Activated CD4-positive, alpha-beta T cell treated with anti-CD3 and anti-CD28 coated beads for 36 hours (primary cell): Measurements from ENCODE around the gene KCNIP3. TPM values are rescaled to one million over a fixed set of nuclear protein-coding genes. Genes with fewer than 3 reads are reported as not detected.
"Not testable (repeated sequence)": the region's sequence is repeated elsewhere in the genome, so short reads cannot be mapped to it uniquely, and the experiment has no call there.

ENCODE experiments used
- ATAC-seq: fragments of 200-7000 bp; cut with Tn5 transposase; one replicate; pipeline ENCODE4 v1.10.0; 2021; ENCODE audit warnings: mild to moderate bottlenecking, moderate library complexity
- CTCF ChIA-PET: fragments of 350-600 bp; sonication (Branson Sonifier 250); formaldehyde crosslinking; loops from one replicate; lab custom pipeline; 2021; ENCODE audit warnings: antibody characterized with exemption; lab: Charles Lee
- POLR2A ChIA-PET: fragments of 350-600 bp; sonication (Branson Sonifier 250); formaldehyde crosslinking; loops from one replicate; lab custom pipeline; 2021; ENCODE audit warnings: antibody characterized with exemption, inconsistent platforms; lab: Charles Lee
- DNase-seq: peaks from one replicate; pipeline ENCODE4 v3.0.0-alpha.2; 2020
- H3K27ac Mint-ChIP-seq: one replicate; pipeline ENCODE4 v1.8.0; 2021; ENCODE audit warnings: mixed read lengths
- H3K27me3 Mint-ChIP-seq: one replicate; pipeline ENCODE4 v1.8.0; 2021; ENCODE audit warnings: mixed read lengths
- H3K36me3 Mint-ChIP-seq: one replicate; pipeline ENCODE4 v1.8.0; 2021; ENCODE audit warnings: low read depth, mixed read lengths
- H3K4me1 Mint-ChIP-seq: one replicate; pipeline ENCODE4 v1.8.0; 2021; ENCODE audit warnings: mixed read lengths
- H3K4me3 Mint-ChIP-seq: one replicate; pipeline ENCODE4 v1.8.0; 2021; ENCODE audit warnings: mild to moderate bottlenecking, moderate library complexity, mixed read lengths
- H3K9me3 Mint-ChIP-seq: one replicate; pipeline ENCODE4 v1.8.0; 2021; ENCODE audit warnings: low read depth, mixed read lengths
- intact Hi-C, 2 experiments: fragments of 100-400 bp; cut with DNase I in 1 of 2; cut with micrococcal nuclease in 1 of 2; formaldehyde crosslinking; loops; one replicate each; pipeline versions ENCODE4 v1.14.2 to v1.15.1; 2022 to 2024; cut with DNase I, micrococcal nuclease
- total RNA-seq, 2 experiments: library from RNA; stranded (reverse); gene quantifications; one replicate each; pipeline ENCODE4 v1.2.3, GENCODE V29; 2021

KCNIP3 gene
- total RNA-seq, 2 experiments from 2014 or later: not detected

GRCh38 chr2:95354469-95354901 is 57.3 kb downstream of the KCNIP3 start:
- Mint-ChIP-seq H3K4me1 (no peaks in the 10 kb centered on the region), H3K4me3 (no peak overlapping the region), H3K27me3 (no peaks in the 10 kb centered on the region), H3K36me3 (no peaks in the 10 kb centered on the region), H3K27ac (no peak overlapping the region), H3K9me3 (no peaks in the 10 kb centered on the region)
- intact Hi-C loops: no loop called here
- ChIA-PET POLR2A (no interaction called here), CTCF (no interaction called here)
- ATAC-seq (no peak), DNase-seq (no peak)

GRCh38 chr2:95354925-95355324 is 57.8 kb downstream of the KCNIP3 start:
- H3K9me3 Mint-ChIP-seq: no peaks in the 10 kb centered on the region
- H3K27ac Mint-ChIP-seq: no peak overlapping the region
- intact Hi-C loops: no loop called here
- POLR2A ChIA-PET: no interaction called here
- no peaks in the 10 kb centered on the region for H3K36me3 Mint-ChIP-seq
- CTCF ChIA-PET: no interaction called here
- H3K27me3 Mint-ChIP-seq: no peaks in the 10 kb centered on the region
- ATAC-seq (no peak), DNase-seq (no peak)
- no peaks in the 10 kb centered on the region for H3K4me1 Mint-ChIP-seq
- H3K4me3 Mint-ChIP-seq: no peak overlapping the region

GRCh38 chr2:95355486-95355885 is 58.3 kb downstream of the KCNIP3 start:
- H3K4me1 Mint-ChIP-seq, intact Hi-C loops, POLR2A ChIA-PET, H3K27ac Mint-ChIP-seq, H3K36me3 Mint-ChIP-seq, CTCF ChIA-PET, ATAC-seq, H3K27me3 Mint-ChIP-seq, H3K4me3 Mint-ChIP-seq, H3K9me3 Mint-ChIP-seq, DNase-seq: not testable (repeated sequence)

GRCh38 chr2:95356821-95357700 is 59.9 kb downstream of the KCNIP3 start:
- no peak for ATAC-seq
- CTCF ChIA-PET: no interaction called here
- Mint-ChIP-seq H3K4me1 (no peaks in the 10 kb centered on the region), H3K9me3 (no peaks in the 10 kb centered on the region), H3K27ac (no peak overlapping the region), H3K4me3 (no peak overlapping the region), H3K27me3 (peaks cover 2% of the 10 kb centered on the region), H3K36me3 (no peaks in the 10 kb centered on the region)
- DNase-seq: no peak
- POLR2A ChIA-PET: interaction anchor here (0.7 kb wide), 1 partner anchor 11 kb away, joined by 4 read pairs; no protein-coding TSS in a partner anchor
- intact Hi-C loops: no loop called here

- ATAC-seq (no peak), DNase-seq (no peak)
- Mint-ChIP-seq H3K9me3 (no peaks in the 10 kb centered on the region), H3K36me3 (no peaks in the 10 kb centered on the region), H3K27ac (no peak overlapping the region), H3K4me3 (no peak overlapping the region), H3K27me3 (peaks cover 2% of the 10 kb centered on the region), H3K4me1 (no peaks in the 10 kb centered on the region)
- CTCF ChIA-PET: interaction anchor here (2.1 kb wide), 1 partner anchor 12 kb away, joined by 9 read pairs; no protein-coding TSS in a partner anchor
- intact Hi-C loops: no loop called here
- POLR2A ChIA-PET: interaction anchor here (0.7 kb wide), 1 partner anchor 12 kb away, joined by 4 read pairs; no protein-coding TSS in a partner anchor
These were observed 60.7 kb downstream of the KCNIP3 start for GRCh38 chr2:95357717-95358280.

- Mint-ChIP-seq H3K27ac (no peak overlapping the region), H3K4me3 (no peak overlapping the region), H3K27me3 (peaks cover 2% of the 10 kb centered on the region), H3K36me3 (no peaks in the 10 kb centered on the region), H3K9me3 (no peaks in the 10 kb centered on the region), H3K4me1 (no peaks in the 10 kb centered on the region)
- no peak for ATAC-seq
- CTCF ChIA-PET: interaction anchor here (0.5 to 2.1 kb wide), 2 partner anchors 14 to 17 kb away, joined by 3 to 9 read pairs; no protein-coding TSS in a partner anchor
- intact Hi-C loops: no loop called here
- POLR2A ChIA-PET: no interaction called here
- no peak for DNase-seq
These were observed 61.9 kb downstream of the KCNIP3 start for GRCh38 chr2:95359031-95359430.

- no peak for DNase-seq
- H3K27me3 Mint-ChIP-seq: peaks cover 4% of the 10 kb centered on the region
- intact Hi-C loops: no loop called here
- no peaks in the 10 kb centered on the region for H3K4me1 Mint-ChIP-seq
- H3K27ac Mint-ChIP-seq: no peak overlapping the region
- CTCF ChIA-PET: interaction anchor here (0.5 to 2.1 kb wide), 2 partner anchors 14 to 18 kb away, joined by 3 to 9 read pairs; no protein-coding TSS in a partner anchor
- ATAC-seq: no peak
- no peaks in the 10 kb centered on the region for H3K9me3 Mint-ChIP-seq
- no peak overlapping the region for H3K4me3 Mint-ChIP-seq
- POLR2A ChIA-PET: no interaction called here
- H3K36me3 Mint-ChIP-seq: no peaks in the 10 kb centered on the region
These were observed 62.4 kb downstream of the KCNIP3 start for GRCh38 chr2:95359501-95359930.

- H3K27ac Mint-ChIP-seq: no peak overlapping the region
- no peaks in the 10 kb centered on the region for H3K4me1 Mint-ChIP-seq
- H3K36me3 Mint-ChIP-seq: no peaks in the 10 kb centered on the region
- ChIA-PET CTCF (no interaction called here), POLR2A (no interaction called here)
- intact Hi-C loops: no loop called here
- ATAC-seq (no peak), DNase-seq (no peak)
- no peak overlapping the region for H3K4me3 Mint-ChIP-seq
- H3K27me3 Mint-ChIP-seq: peaks cover 4% of the 10 kb centered on the region
- H3K9me3 Mint-ChIP-seq: no peaks in the 10 kb centered on the region
These were observed 64.3 kb downstream of the KCNIP3 start for GRCh38 chr2:95361216-95361980.

GRCh38 chr2:95362486-95362885 is 65.3 kb downstream of the KCNIP3 start:
- Mint-ChIP-seq H3K27ac (no peak overlapping the region), H3K4me3 (no peak overlapping the region), H3K36me3 (no peaks in the 10 kb centered on the region), H3K4me1 (no peaks in the 10 kb centered on the region), H3K27me3 (peaks cover 4% of the 10 kb centered on the region), H3K9me3 (no peaks in the 10 kb centered on the region)
- POLR2A ChIA-PET: no interaction called here
- CTCF ChIA-PET: interaction anchor here (1.5 kb wide), 2 partner anchors 15 to 17 kb away, joined by 4 to 5 read pairs; no protein-coding TSS in a partner anchor
- ATAC-seq (no peak), DNase-seq (no peak)
- intact Hi-C loops: no loop called here

- ATAC-seq: no peak
- no peaks in the 10 kb centered on the region for H3K36me3 Mint-ChIP-seq
- no peak for DNase-seq
- ChIA-PET CTCF (interaction anchor here (0.7 kb wide), 1 partner anchor 82 kb away, joined by 3 read pairs; no protein-coding TSS in a partner anchor), POLR2A (interaction anchor here (0.7 kb wide), 1 partner anchor 857 kb away, joined by 4 read pairs; no protein-coding TSS in a partner anchor)
- H3K9me3 Mint-ChIP-seq: no peaks in the 10 kb centered on the region
- intact Hi-C loops: no loop called here
- peaks cover 7% of the 10 kb centered on the region for H3K27me3 Mint-ChIP-seq
- no peak overlapping the region for H3K4me3 Mint-ChIP-seq
- no peaks in the 10 kb centered on the region for H3K4me1 Mint-ChIP-seq
- H3K27ac Mint-ChIP-seq: no peak overlapping the region
These were observed 69.4 kb downstream of the KCNIP3 start for GRCh38 chr2:95366514-95366913.

GRCh38 chr2:95372216-95372829 is 75.2 kb downstream of the KCNIP3 start:
- no peak overlapping the region for H3K27ac Mint-ChIP-seq
- no peaks in the 10 kb centered on the region for H3K36me3 Mint-ChIP-seq
- H3K4me3 Mint-ChIP-seq: no peak overlapping the region
- peaks cover 17% of the 10 kb centered on the region for H3K27me3 Mint-ChIP-seq
- no peaks in the 10 kb centered on the region for H3K9me3 Mint-ChIP-seq
- ATAC-seq (no peak), DNase-seq (no peak)
- intact Hi-C loops: no loop called here
- CTCF ChIA-PET: no interaction called here
- H3K4me1 Mint-ChIP-seq: no peaks in the 10 kb centered on the region
- POLR2A ChIA-PET: no interaction called here
